ENCODE data around the gene SCP2D1. TPM values are rescaled to one million over a fixed set of nuclear protein-coding genes. Genes with fewer than 3 reads are reported as not detected.

SCP2D1 gene
- total RNA-seq, 1 experiment from 2014 or later: not detected

DNA sequence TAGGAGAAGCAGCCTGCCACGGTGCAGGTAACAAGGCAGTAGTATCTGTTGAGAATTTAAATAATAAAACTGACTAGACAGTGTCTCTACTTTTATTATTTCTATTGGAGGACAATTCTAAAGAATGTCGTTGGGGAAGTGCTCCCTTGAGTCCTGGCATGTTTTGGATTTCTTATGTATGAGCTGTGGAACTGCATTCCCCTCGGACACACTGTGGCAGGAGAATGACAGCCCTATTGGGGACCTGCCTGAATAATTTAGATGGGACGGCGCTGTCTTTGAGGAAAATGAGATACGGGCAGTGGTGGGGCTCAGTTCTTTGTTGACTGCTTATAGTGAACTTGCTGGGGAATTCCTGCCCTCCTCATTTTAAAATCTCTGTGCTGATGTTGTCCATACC, 2.4 kb upstream of the SCP2D1 start:
- Mint-ChIP-seq H3K4me3 (ENCODE audit: unreplicated experiment) (no peak overlapping the region), H3K36me3 (ENCODE audit: insufficient read depth, unreplicated experiment) (no peaks in the 10 kb centered on the region), H3K27ac (ENCODE audit: low read depth, unreplicated experiment) (no peak overlapping the region), H3K4me1 (ENCODE audit: insufficient read depth, unreplicated experiment) (no peaks in the 10 kb centered on the region), H3K9me3 (ENCODE audit: unreplicated experiment) (peaks cover 11% of the 10 kb centered on the region), H3K27me3 (ENCODE audit: insufficient read depth, unreplicated experiment) (no peaks in the 10 kb centered on the region)
- TF ChIP-seq, protein P1, sequence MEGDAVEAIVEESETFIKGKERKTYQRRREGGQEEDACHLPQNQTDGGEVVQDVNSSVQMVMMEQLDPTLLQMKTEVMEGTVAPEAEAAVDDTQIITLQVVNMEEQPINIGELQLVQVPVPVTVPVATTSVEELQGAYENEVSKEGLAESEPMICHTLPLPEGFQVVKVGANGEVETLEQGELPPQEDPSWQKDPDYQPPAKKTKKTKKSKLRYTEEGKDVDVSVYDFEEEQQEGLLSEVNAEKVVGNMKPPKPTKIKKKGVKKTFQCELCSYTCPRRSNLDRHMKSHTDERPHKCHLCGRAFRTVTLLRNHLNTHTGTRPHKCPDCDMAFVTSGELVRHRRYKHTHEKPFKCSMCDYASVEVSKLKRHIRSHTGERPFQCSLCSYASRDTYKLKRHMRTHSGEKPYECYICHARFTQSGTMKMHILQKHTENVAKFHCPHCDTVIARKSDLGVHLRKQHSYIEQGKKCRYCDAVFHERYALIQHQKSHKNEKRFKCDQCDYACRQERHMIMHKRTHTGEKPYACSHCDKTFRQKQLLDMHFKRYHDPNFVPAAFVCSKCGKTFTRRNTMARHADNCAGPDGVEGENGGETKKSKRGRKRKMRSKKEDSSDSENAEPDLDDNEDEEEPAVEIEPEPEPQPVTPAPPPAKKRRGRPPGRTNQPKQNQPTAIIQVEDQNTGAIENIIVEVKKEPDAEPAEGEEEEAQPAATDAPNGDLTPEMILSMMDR (IDR thresholded peaks at IDR 0.05; ENCODE audit: unreplicated experiment): no peak
- CTCF ChIA-PET: interaction anchor here (0.7 kb wide), 1 partner anchor 8 kb away, joined by 3 read pairs; no protein-coding TSS in a partner anchor
- intact Hi-C loops (cut with micrococcal nuclease): no loop called here
- BruUV-seq (replicated peaks): no TSS peak
- DNase-seq (ENCODE audit: unreplicated experiment): no peak
- POLR2A ChIA-PET: no interaction called here

GRCh38 chr20:18811904-18812303, 1.7 kb upstream of the SCP2D1 start:
- no peak for DNase-seq (ENCODE audit: unreplicated experiment)
- intact Hi-C loops (cut with micrococcal nuclease): no loop called here
- POLR2A ChIA-PET: no interaction called here
- no peak overlapping the region for H3K4me3 Mint-ChIP-seq (ENCODE audit: unreplicated experiment)
- no peaks in the 10 kb centered on the region for H3K36me3 Mint-ChIP-seq (ENCODE audit: insufficient read depth, unreplicated experiment)
- TF ChIP-seq, protein P1 (IDR thresholded peaks at IDR 0.05; ENCODE audit: unreplicated experiment): no peak
- CTCF ChIA-PET: interaction anchor here (0.7 kb wide), 1 partner anchor 9 kb away, joined by 3 read pairs; no protein-coding TSS in a partner anchor
- BruUV-seq (replicated peaks): no TSS peak
- H3K27me3 Mint-ChIP-seq (ENCODE audit: insufficient read depth, unreplicated experiment): no peaks in the 10 kb centered on the region
- no peaks in the 10 kb centered on the region for H3K4me1 Mint-ChIP-seq (ENCODE audit: insufficient read depth, unreplicated experiment)
- no peak overlapping the region for H3K27ac Mint-ChIP-seq (ENCODE audit: low read depth, unreplicated experiment)
- peaks cover 7% of the 10 kb centered on the region for H3K9me3 Mint-ChIP-seq (ENCODE audit: unreplicated experiment)

- BruUV-seq (replicated peaks): no TSS peak
- no peak for DNase-seq (ENCODE audit: unreplicated experiment)
- Mint-ChIP-seq H3K4me3 (ENCODE audit: unreplicated experiment) (no peak overlapping the region), H3K4me1 (ENCODE audit: insufficient read depth, unreplicated experiment) (no peaks in the 10 kb centered on the region), H3K27me3 (ENCODE audit: insufficient read depth, unreplicated experiment) (no peaks in the 10 kb centered on the region), H3K36me3 (ENCODE audit: insufficient read depth, unreplicated experiment) (no peaks in the 10 kb centered on the region), H3K9me3 (ENCODE audit: unreplicated experiment) (peaks cover 18% of the 10 kb centered on the region), H3K27ac (ENCODE audit: low read depth, unreplicated experiment) (no peak overlapping the region)
- ChIA-PET CTCF (no interaction called here), POLR2A (no interaction called here)
- intact Hi-C loops (cut with micrococcal nuclease): no loop called here
- TF ChIP-seq, protein P1 (IDR thresholded peaks at IDR 0.05; ENCODE audit: unreplicated experiment): no peak
These were observed 1.8 kb downstream of the SCP2D1 start for GRCh38 chr20:18815194-18815942.

- ChIA-PET POLR2A (no interaction called here), CTCF (interaction anchor here (0.8 kb wide), 1 partner anchor 191 kb away, joined by 8 read pairs; no protein-coding TSS in a partner anchor)
- Mint-ChIP-seq H3K36me3 (ENCODE audit: insufficient read depth, unreplicated experiment) (no peaks in the 10 kb centered on the region), H3K27me3 (ENCODE audit: insufficient read depth, unreplicated experiment) (no peaks in the 10 kb centered on the region), H3K4me3 (ENCODE audit: unreplicated experiment) (no peak overlapping the region), H3K4me1 (ENCODE audit: insufficient read depth, unreplicated experiment) (no peaks in the 10 kb centered on the region), H3K27ac (ENCODE audit: low read depth, unreplicated experiment) (no peak overlapping the region), H3K9me3 (ENCODE audit: unreplicated experiment) (peaks cover 12% of the 10 kb centered on the region)
- intact Hi-C loops (cut with micrococcal nuclease): no loop called here
- DNase-seq (ENCODE audit: unreplicated experiment): no peak
- TF ChIP-seq, protein P1 (IDR thresholded peaks at IDR 0.05; ENCODE audit: unreplicated experiment): no peak
- no TSS peak for BruUV-seq (replicated peaks)
These were observed 9.2 kb downstream of the SCP2D1 start for GRCh38 chr20:18822832-18823231.

Measured in MCF 10A (cell line).